Kidney (tissue), 14 donors: Measurements from ENCODE around the gene SPANXN2. TPM values are rescaled to one million over a fixed set of nuclear protein-coding genes. Genes with fewer than 3 reads are reported as not detected.

Experiments
- DNase-seq, 5 donors: peaks; one replicate each; pipeline ENCODE4 v3.0.0-alpha.2; 2013 to 2020
- FAIRE-seq: peaks from 2 replicates; lab custom pipeline; 2012; peaks lifted over from hg19 to GRCh38; lab: Jason Lieb, UNC
- H3K27ac ChIP-seq, 2 donors: one replicate each; pipeline ENCODE4 v1.7.0; 2013; ENCODE audit warnings: low read depth in 2 of 2, low read length in 2 of 2, inconsistent platforms in 1 of 2
- H3K27me3 ChIP-seq: one replicate; pipeline ENCODE4 v1.7.1; 2013; ENCODE audit warnings: low read length, inconsistent platforms; ENCODE audit not compliant: control insufficient read depth, insufficient read depth
- H3K36me3 ChIP-seq, 3 donors: one replicate each; pipeline versions ENCODE4 v1.7.0 to v1.7.1; 2013; ENCODE audit warnings: low read length in 3 of 3, control low read depth in 1 of 3, inconsistent platforms in 1 of 3; ENCODE audit not compliant: insufficient read depth in 3 of 3, control insufficient read depth in 2 of 3
- H3K4me1 ChIP-seq, 3 donors: one replicate each; pipeline versions ENCODE4 v1.7.0 to v1.7.1; 2013; ENCODE audit warnings: low read length in 3 of 3, inconsistent platforms in 1 of 3, low read depth in 1 of 3; ENCODE audit not compliant: control insufficient read depth in 2 of 3, insufficient read depth in 2 of 3
- H3K4me3 ChIP-seq, 3 donors: one replicate each; pipeline versions ENCODE4 v1.7.0 to v1.8.1; 2013; ENCODE audit warnings: low read length in 3 of 3, control low read depth in 1 of 3, inconsistent platforms in 1 of 3
- H3K9ac ChIP-seq, 3 donors: one replicate each; pipeline versions ENCODE4 v1.7.0 to v1.7.1; 2013; ENCODE audit warnings: low read length in 3 of 3, control low read depth in 1 of 3, inconsistent platforms in 1 of 3
- H3K9me3 ChIP-seq, 3 donors: one replicate each; pipeline versions ENCODE4 v1.7.0 to v1.7.1; 2013; ENCODE audit warnings: low read length in 3 of 3, control low read depth in 1 of 3, inconsistent platforms in 1 of 3; ENCODE audit not compliant: control insufficient read depth in 2 of 3, insufficient read depth in 1 of 3
- intact Hi-C: fragments of 100-400 bp; cut with DNase I; formaldehyde crosslinking; loops from one replicate; pipeline ENCODE4 v1.11.1; 2022
- polyA plus RNA-seq: library from polyadenylated mRNA; stranded (reverse); fragments of 350-450 nt; fragmentation: Illumina TruSeq; extraction: RNeasy Lipid Tissue Mini Kit (QIAGEN cat#74804); gene quantifications from one replicate; pipeline ENCODE4 v1.2.3, GENCODE V29; 2014; ENCODE audit warnings: low read depth, low replicate concordance; ENCODE audit not compliant: insufficient read depth
- total RNA-seq: library from RNA; stranded (reverse); fragmentation: NEBNext Ultra II Directional; extraction: Animal tissue kit (Norgen Biotek cat#: 25700); gene quantifications from one replicate; pipeline ENCODE4 v1.2.1, GENCODE V29; 2021
- TF ChIP-seq, protein P1 (sequence below): IDR thresholded peaks from 3 replicates; pipeline ENCODE4 v1.5.1; 2012; ENCODE audit warnings: mild to moderate bottlenecking, moderate library complexity, borderline replicate concordance; ENCODE audit not compliant: insufficient read depth; ENCODE audit errors: extremely low read depth
- donor health status: control.
- donor health status: control.
- donor health status: control.
- donor health status: control.
- donor health status: control.
- donor health status: DM: yes; HTN: yes; CAD: no.
- donor health status: Normal renal cell carcinoma (clear cell type).

SPANXN2 gene
- total and polyA plus RNA-seq, 2 donors from 2014 or later: not detected

DNA sequence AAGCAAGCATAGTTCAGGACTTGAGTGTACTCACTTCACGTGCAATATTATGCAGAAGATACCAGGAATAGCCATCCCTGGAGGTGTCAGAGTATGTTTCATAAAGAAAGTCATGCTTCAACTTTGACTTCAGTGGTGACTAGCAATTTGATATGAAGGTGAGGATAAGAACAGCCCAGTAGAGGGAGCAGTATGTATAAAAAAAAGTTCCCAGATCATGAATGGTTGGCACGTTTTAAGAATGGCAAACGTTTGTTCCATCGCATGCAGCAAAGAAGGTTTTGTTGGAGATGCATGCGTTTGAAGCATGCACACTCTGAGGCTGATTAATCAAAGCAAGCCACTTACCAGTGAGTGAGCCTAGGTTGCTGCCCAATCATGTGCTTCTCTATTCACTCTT is 51.2 kb downstream of the SPANXN2 start:
- Histone ChIP-seq H3K27me3 (no peaks in the 10 kb centered on the region), H3K4me3 (no peak overlapping the region), H3K9me3 (no peaks in the 10 kb centered on the region), H3K36me3 (no peaks in the 10 kb centered on the region), H3K27ac (no peak overlapping the region), H3K9ac (no peak overlapping the region), H3K4me1 (no peaks in the 10 kb centered on the region)
- intact Hi-C loops: no loop called here
- peak; percentile 39 for FAIRE-seq
- TF ChIP-seq, protein P1, sequence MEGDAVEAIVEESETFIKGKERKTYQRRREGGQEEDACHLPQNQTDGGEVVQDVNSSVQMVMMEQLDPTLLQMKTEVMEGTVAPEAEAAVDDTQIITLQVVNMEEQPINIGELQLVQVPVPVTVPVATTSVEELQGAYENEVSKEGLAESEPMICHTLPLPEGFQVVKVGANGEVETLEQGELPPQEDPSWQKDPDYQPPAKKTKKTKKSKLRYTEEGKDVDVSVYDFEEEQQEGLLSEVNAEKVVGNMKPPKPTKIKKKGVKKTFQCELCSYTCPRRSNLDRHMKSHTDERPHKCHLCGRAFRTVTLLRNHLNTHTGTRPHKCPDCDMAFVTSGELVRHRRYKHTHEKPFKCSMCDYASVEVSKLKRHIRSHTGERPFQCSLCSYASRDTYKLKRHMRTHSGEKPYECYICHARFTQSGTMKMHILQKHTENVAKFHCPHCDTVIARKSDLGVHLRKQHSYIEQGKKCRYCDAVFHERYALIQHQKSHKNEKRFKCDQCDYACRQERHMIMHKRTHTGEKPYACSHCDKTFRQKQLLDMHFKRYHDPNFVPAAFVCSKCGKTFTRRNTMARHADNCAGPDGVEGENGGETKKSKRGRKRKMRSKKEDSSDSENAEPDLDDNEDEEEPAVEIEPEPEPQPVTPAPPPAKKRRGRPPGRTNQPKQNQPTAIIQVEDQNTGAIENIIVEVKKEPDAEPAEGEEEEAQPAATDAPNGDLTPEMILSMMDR: no peak
- peak in 2 of 5 donors; percentile 2 to 14 for DNase-seq

DNA sequence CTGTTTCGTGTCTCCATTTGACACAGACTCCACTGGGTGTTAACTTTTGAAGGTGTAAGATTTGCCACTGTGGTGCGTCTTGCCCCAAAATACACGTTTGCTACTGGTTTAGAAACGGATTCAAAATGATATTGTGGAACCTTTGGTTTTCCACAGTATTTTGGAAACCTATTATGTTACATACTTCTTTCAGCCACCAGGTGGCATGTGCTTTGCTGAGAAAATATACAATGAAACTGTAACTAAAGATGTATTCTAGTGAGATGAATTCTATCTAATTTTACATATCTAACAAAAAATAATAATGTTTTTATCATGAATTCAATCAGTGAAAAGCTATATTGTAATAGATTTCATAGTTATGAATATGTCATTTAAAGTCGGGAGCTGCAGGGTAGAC is 56.2 kb downstream of the SPANXN2 start:
- intact Hi-C loops: no loop called here
- H3K27ac ChIP-seq: no peak overlapping the region
- H3K9me3 ChIP-seq: no peaks in the 10 kb centered on the region
- no peaks in the 10 kb centered on the region for H3K27me3 ChIP-seq
- TF ChIP-seq, protein P1: peak; percentile 24
- DNase-seq (peak in 2 of 5 donors; percentile 12 to 24), FAIRE-seq (peak; percentile 99)
- no peak overlapping the region for H3K4me3 ChIP-seq
- no peak overlapping the region for H3K9ac ChIP-seq
- H3K4me1 ChIP-seq: no peaks in the 10 kb centered on the region
- H3K36me3 ChIP-seq: no peaks in the 10 kb centered on the region

DNA sequence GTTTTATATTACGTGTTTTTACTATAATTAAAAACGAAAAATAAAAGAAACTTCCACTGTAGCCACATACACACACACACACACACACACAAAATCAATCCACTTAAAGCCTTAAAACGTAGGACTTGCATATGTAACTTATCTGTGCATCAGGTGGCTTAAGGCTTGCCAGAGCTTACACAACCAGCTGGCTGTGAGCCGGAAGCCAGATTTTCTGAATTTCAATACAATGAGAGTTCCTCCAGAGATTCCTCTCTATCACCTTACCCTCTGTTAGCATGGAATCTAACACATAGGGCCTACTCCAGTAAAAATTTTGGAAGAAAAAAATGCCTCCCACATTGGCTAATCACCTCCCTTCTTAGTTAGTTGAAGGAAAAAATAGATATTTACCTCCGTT is 56.8 kb downstream of the SPANXN2 start:
- no peak overlapping the region for H3K4me3 ChIP-seq
- no peak for FAIRE-seq
- DNase-seq: no peak

More for the DNA sequence above, 56.8 kb downstream of the SPANXN2 start:
- Histone ChIP-seq H3K36me3 (no peaks in the 10 kb centered on the region), H3K9ac (no peak overlapping the region), H3K27ac (no peak overlapping the region), H3K9me3 (no peaks in the 10 kb centered on the region), H3K27me3 (no peaks in the 10 kb centered on the region), H3K4me1 (no peaks in the 10 kb centered on the region)
- TF ChIP-seq, protein P1: no peak
- intact Hi-C loops: no loop called here

Other genes with a start within 250 kb of the SPANXN2 start
- gene SPANXN3, start 203.3 kb downstream of the SPANXN2 start, total RNA-seq: not detected
- not detected for gene SPANXN3, start 203.3 kb downstream of the SPANXN2 start, polyA plus RNA-seq
- 6.0 TPM for gene SLITRK4, start 84.7 kb downstream of the SPANXN2 start, total RNA-seq
- 2.8 TPM for gene SLITRK4, start 84.7 kb downstream of the SPANXN2 start, polyA plus RNA-seq
- not detected for gene UBE2NL, start 163.3 kb upstream of the SPANXN2 start, total RNA-seq
- not detected for gene UBE2NL, start 163.3 kb upstream of the SPANXN2 start, polyA plus RNA-seq